A549 (cell line): ENCODE data around the gene TEAD4. TPM values are rescaled to one million over a fixed set of nuclear protein-coding genes. Genes with fewer than 3 reads are reported as not detected.

Experiments used
- ATAC-seq, 2 experiments: fragments of 200-7000 bp in 1 of 2; fragments of >200 bp in 1 of 2; cut with Nextera tagmentation in 1 of 2; cut with Tn5 transposase in 1 of 2; 3 replicates each; pipeline versions ENCODE4 v1.8.0 to v1.9.1; 2018 to 2020; ENCODE audit warnings: mild to moderate bottlenecking in 1 of 2, moderate library complexity in 1 of 2
- CTCF ChIA-PET: fragments of 300-600 bp; sonication (Branson Sonifier 250); formaldehyde crosslinking; extraction: SDS; loops from one replicate; lab custom pipeline; 2021; ENCODE audit warnings: antibody characterized with exemption, inconsistent platforms; lab: Yijun Ruan, JAX
- POLR2A ChIA-PET: fragments of 350-600 bp; formaldehyde crosslinking; extraction: SDS; loops from one replicate; lab custom pipeline; 2021; ENCODE audit warnings: antibody characterized with exemption, inconsistent platforms; lab: Yijun Ruan, JAX
- DNase-seq, 2 experiments: peaks; one replicate each; pipeline versions ENCODE4 v3.0.0 to v3.0.0-alpha.2; 2011 to 2016; ENCODE audit warnings: low read depth in 1 of 2, low spot score in 1 of 2
- FAIRE-seq: peaks from 2 replicates; lab custom pipeline; 2011; peaks lifted over from hg19 to GRCh38; lab: Jason Lieb, UNC
- H3K27ac ChIP-seq, 2 experiments: fragments of >200 bp; sonication (Bioruptor Twin); formaldehyde crosslinking; 3 replicates each; pipeline ENCODE4 v1.5.1; 2016 to 2017
- H3K4me1 ChIP-seq: fragments of >200 bp; sonication (Bioruptor Twin); formaldehyde crosslinking; 3 replicates; pipeline ENCODE4 v1.6.1; 2016
- H3K4me2 ChIP-seq: fragments of >200 bp; sonication (Bioruptor Twin); formaldehyde crosslinking; 3 replicates; pipeline ENCODE4 v1.6.1; 2016
- H3K4me3 ChIP-seq: fragments of >200 bp; sonication (Bioruptor Twin); formaldehyde crosslinking; 3 replicates; pipeline ENCODE4 v1.5.1; 2016
- H3K9me3 ChIP-seq: fragments of >200 bp; sonication (Bioruptor Twin); formaldehyde crosslinking; 3 replicates; pipeline ENCODE4 v1.6.1; 2016
- BHLHE40 ChIP-seq: IDR thresholded peaks from 2 replicates; pipeline ENCODE4 v1.6.1; 2012; ENCODE audit warnings: low read depth, low read length, inconsistent platforms
- GATA3 ChIP-seq: IDR thresholded peaks from 2 replicates; pipeline ENCODE4 v1.6.1; 2012; ENCODE audit warnings: borderline replicate concordance
- JUNB ChIP-seq: fragments of >200 bp; sonication (Bioruptor Twin); formaldehyde crosslinking; IDR thresholded peaks from 2 replicates; pipeline ENCODE4 v1.6.1; 2016
- POLR2A ChIP-seq: IDR thresholded peaks from 2 replicates; pipeline ENCODE4 v1.6.1; 2012; ENCODE audit warnings: mild to moderate bottlenecking, low read length
- RARB ChIP-seq: fragments of 250-450 bp; sonication (Bioruptor Pico); IDR thresholded peaks from 2 replicates; pipeline ENCODE4 v1.8.0; 2021; ENCODE audit warnings: mild to moderate bottlenecking, moderate library complexity
- SREBF2 ChIP-seq: fragments of 450-650 bp; IDR thresholded peaks from 2 replicates; pipeline ENCODE4 v1.6.1; 2014; ENCODE audit warnings: mild to moderate bottlenecking, moderate library complexity
- ZSCAN20 ChIP-seq: fragments of 250-450 bp; sonication (Bioruptor Pico); IDR thresholded peaks from 2 replicates; pipeline ENCODE4 v1.8.0; 2022; ENCODE audit warnings: mild to moderate bottlenecking, moderate library complexity
- WGBS: methylation state at CpG from one replicate; pipeline ENCODE4 v1.1.6; 2017; ENCODE audit errors: missing lambda C conversion rate; 5-methylcytosine and 5-hydroxymethylcytosine counted together
- polyA plus RNA-seq, 4 experiments: library from polyadenylated mRNA; depleted of rRNA in 3 of 4; stranded (reverse); fragments of >200 nt; fragmentation: RNase III in 1 of 4; extraction: RNeasy Plus Mini Kit Qiagen cat#74134 plus additional on column Dnase treatment in 1 of 4; gene quantifications; 2 replicates in 3 of 4; 3 replicates in 1 of 4; pipeline ENCODE4 v1.2.3, GENCODE V29; 2011 to 2017
- TF ChIP-seq, protein P1 (sequence below): fragments of >200 bp; sonication (Bioruptor Twin); formaldehyde crosslinking; IDR thresholded peaks from 3 replicates; pipeline ENCODE4 v1.5.1; 2016
- TF ChIP-seq, protein P2 (sequence below): IDR thresholded peaks from 2 replicates; pipeline ENCODE4 v1.6.1; 2012
- TF ChIP-seq, protein P3 (sequence below): IDR thresholded peaks from 2 replicates; pipeline ENCODE4 v1.6.1; 2012
- TF ChIP-seq, protein P4 (sequence below): fragments of >200 bp; sonication (Bioruptor Twin); formaldehyde crosslinking; IDR thresholded peaks from 3 replicates; pipeline ENCODE4 v1.6.1; 2016
- TF ChIP-seq, protein P5 (sequence below): fragments of 250-450 bp; sonication (Bioruptor Pico); IDR thresholded peaks from 2 replicates; pipeline ENCODE4 v1.5.0; 2021; ENCODE audit warnings: mild to moderate bottlenecking, moderate library complexity, borderline replicate concordance

TEAD4 gene
- polyA plus RNA-seq, 2 of the 4 experiments (the other 2 are of a cell fraction): 22.6 to 31.8 TPM

DNA sequence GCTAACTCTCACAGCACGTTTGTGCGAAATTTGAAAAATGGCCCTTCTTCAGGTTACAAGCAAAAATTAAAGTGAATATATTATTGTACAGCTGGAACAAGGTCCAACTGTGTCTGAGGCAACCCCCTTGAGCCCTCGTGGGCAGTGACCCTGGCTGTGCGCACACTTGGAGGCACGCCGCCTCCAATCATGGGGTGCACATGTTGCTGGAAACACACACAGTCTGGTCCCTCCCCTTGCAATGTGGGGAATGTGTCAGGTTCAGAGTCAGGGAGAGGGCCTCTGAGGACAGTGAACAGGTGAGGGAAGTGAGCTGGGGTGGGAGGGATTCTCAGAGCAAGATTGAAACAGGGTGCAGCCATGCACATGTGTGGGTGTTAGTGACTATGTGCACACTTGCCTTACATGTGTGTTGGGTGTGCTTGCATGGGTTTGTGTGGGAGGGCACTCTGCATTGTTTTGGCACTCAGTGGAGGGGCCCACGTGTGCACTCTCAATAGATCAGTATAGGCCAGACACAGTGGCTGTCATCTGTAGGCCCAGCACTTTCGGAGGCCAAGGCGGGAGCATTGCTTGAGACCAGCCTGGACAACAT, 127.6 kb downstream of the TEAD4 start:
- no peak for DNase-seq

DNA sequence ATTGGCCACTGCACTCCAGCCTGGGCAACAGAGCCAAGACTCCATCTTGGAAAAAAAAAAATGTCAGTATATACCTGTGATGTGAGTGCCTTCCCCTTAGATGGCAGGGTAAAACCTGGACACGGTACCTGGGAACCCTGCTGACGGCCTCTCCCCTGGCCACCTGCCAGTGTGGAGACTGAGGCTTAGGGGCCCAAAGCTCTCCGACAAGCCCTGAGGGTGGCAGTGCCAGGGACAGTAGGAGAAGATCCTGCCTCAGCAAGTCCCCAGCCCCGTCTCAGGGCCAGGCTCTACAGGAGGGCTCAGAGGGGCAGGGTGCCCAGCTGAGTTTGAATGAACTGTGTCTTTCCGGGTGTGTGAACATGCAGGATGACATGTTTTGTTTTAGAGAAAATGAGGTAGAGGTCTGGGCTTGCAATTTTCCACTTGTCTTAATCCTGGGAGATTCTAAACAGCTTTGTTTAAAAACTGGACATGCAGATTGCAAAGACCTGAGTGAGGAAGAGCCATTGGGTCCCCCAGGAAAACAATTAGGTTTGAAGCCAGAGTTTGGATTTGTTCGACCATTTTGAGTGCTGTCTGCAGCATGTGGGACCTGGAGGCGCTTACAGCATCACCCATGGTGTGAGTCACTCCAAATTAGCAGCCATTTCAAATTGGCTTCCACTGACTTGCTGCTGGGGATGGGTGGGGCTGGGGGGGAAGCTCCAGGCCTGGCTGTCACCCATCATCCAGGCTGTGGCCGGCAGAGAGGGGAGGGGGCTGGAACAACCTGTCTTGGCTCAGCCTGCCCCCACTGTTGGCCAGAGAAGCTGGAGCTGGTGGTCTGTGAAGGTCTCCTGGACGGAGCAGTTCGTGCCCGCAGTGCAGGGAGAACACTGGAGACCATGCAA, 128.8 kb downstream of the TEAD4 start:
- ChIA-PET CTCF (interaction anchor here (0.6 to 3.1 kb wide), 5 partner anchors 10 to 47 kb away, joined by 3 to 15 read pairs (median 4); no protein-coding TSS in a partner anchor), POLR2A (no interaction called here)
- TF ChIP-seq, protein P1, sequence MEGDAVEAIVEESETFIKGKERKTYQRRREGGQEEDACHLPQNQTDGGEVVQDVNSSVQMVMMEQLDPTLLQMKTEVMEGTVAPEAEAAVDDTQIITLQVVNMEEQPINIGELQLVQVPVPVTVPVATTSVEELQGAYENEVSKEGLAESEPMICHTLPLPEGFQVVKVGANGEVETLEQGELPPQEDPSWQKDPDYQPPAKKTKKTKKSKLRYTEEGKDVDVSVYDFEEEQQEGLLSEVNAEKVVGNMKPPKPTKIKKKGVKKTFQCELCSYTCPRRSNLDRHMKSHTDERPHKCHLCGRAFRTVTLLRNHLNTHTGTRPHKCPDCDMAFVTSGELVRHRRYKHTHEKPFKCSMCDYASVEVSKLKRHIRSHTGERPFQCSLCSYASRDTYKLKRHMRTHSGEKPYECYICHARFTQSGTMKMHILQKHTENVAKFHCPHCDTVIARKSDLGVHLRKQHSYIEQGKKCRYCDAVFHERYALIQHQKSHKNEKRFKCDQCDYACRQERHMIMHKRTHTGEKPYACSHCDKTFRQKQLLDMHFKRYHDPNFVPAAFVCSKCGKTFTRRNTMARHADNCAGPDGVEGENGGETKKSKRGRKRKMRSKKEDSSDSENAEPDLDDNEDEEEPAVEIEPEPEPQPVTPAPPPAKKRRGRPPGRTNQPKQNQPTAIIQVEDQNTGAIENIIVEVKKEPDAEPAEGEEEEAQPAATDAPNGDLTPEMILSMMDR: no peak
- TF ChIP-seq, protein P2, sequence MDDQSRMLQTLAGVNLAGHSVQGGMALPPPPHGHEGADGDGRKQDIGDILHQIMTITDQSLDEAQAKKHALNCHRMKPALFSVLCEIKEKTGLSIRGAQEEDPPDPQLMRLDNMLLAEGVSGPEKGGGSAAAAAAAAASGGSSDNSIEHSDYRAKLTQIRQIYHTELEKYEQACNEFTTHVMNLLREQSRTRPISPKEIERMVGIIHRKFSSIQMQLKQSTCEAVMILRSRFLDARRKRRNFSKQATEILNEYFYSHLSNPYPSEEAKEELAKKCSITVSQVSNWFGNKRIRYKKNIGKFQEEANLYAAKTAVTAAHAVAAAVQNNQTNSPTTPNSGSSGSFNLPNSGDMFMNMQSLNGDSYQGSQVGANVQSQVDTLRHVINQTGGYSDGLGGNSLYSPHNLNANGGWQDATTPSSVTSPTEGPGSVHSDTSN: no peak
- TF ChIP-seq SREBF2: no peak
- TF ChIP-seq, protein P3, sequence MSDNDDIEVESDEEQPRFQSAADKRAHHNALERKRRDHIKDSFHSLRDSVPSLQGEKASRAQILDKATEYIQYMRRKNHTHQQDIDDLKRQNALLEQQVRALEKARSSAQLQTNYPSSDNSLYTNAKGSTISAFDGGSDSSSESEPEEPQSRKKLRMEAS: no peak
- H3K9me3 ChIP-seq: no peaks in the 10 kb centered on the region
- DNase-seq: no peak
- no peak for ATAC-seq
- no peak overlapping the region for H3K4me3 ChIP-seq
- 86% methylated on average over 11 of the region's 11 CpGs for WGBS
- H3K4me2 ChIP-seq: no peak overlapping the region
- H3K4me1 ChIP-seq: no peaks in the 10 kb centered on the region
- no peak overlapping the region for H3K27ac ChIP-seq
- no peak for FAIRE-seq

More for the DNA sequence above, 127.6 kb downstream of the TEAD4 start:
- WGBS: 91% methylated on average over 9 of the region's 9 CpGs
- no peak overlapping the region for H3K4me3 ChIP-seq
- no peak overlapping the region for H3K27ac ChIP-seq
- no peak overlapping the region for H3K4me2 ChIP-seq
- no peak for ATAC-seq
- no peak for TF ChIP-seq BHLHE40
- TF ChIP-seq, protein P3: no peak
- TF ChIP-seq ZSCAN20 (CRISPR knock-in tag): no peak
- TF ChIP-seq, protein P4, sequence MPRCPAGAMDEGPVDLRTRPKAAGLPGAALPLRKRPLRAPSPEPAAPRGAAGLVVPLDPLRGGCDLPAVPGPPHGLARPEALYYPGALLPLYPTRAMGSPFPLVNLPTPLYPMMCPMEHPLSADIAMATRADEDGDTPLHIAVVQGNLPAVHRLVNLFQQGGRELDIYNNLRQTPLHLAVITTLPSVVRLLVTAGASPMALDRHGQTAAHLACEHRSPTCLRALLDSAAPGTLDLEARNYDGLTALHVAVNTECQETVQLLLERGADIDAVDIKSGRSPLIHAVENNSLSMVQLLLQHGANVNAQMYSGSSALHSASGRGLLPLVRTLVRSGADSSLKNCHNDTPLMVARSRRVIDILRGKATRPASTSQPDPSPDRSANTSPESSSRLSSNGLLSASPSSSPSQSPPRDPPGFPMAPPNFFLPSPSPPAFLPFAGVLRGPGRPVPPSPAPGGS: no peak
- TF ChIP-seq, protein P2: no peak
- TF ChIP-seq, protein P5, sequence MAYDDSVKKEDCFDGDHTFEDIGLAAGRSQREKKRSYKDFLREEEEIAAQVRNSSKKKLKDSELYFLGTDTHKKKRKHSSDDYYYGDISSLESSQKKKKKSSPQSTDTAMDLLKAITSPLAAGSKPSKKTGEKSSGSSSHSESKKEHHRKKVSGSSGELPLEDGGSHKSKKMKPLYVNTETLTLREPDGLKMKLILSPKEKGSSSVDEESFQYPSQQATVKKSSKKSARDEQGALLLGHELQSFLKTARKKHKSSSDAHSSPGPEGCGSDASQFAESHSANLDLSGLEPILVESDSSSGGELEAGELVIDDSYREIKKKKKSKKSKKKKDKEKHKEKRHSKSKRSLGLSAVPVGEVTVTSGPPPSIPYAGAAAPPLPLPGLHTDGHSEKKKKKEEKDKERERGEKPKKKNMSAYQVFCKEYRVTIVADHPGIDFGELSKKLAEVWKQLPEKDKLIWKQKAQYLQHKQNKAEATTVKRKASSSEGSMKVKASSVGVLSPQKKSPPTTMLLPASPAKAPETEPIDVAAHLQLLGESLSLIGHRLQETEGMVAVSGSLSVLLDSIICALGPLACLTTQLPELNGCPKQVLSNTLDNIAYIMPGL (CRISPR knock-in tag): no peak
- TF ChIP-seq GATA3: no peak
- TF ChIP-seq POLR2A: no peak
- TF ChIP-seq JUNB: no peak
- TF ChIP-seq RARB: no peak
- TF ChIP-seq, all 56 proteins: peak for 0
- H3K4me1 ChIP-seq: no peaks in the 10 kb centered on the region
- no peak for FAIRE-seq
- POLR2A ChIA-PET: no interaction called here
- CTCF ChIA-PET: interaction anchor here (3.1 kb wide), 1 partner anchor 14 kb away, joined by 15 read pairs; no protein-coding TSS in a partner anchor
- H3K9me3 ChIP-seq: no peaks in the 10 kb centered on the region
